ENCODE results near the gene CPT1A.
"Not testable (repeated sequence)": the region's sequence is repeated elsewhere in the genome, so short reads cannot be mapped to it uniquely, and the experiment has no call there.

CPT1A gene

DNA sequence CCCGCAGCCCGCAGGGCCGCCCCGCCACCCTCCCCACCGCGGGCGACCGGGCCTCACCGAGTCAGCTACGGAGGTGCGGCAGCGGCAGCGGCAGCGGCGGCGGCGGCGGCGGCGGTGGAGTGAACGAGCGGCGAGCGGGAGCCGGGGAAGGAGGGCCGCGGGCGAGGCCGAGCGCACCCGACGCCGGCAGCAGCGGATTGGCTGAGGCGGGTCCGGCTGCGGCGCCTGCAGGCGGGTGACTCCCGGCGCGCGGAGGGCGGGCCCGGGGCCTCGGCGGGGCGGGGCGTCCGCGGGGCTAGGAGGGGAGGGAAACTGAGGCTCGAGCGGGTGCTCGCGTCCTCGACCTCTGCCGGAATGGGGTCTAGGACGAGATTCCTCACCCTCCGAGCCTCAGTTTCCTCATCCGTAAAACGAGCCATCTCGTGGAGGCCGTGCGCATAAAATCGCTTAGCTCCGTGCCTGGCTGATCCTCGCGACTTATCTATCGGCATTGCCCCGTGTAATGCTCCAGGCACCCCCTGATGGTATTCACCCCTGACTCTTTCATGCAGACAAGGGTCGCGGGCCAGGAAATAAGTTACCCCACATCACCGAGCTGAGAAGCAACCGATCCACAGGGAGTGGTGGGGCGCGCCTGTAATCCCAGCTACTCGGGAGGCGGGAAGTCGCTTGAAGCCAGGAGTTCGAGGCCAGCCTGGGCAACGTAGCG is at the start of gene CPT1A:
TSS of gene CPT1A (minus strand) at position 199 of the 709 bp plus-strand sequence. CDS start 26,442 bp downstream, outside the sequence.
- no peaks in the 10 kb centered on the region for H3K36me3 ChIP-seq (ENCODE audit: low read length)
- TF ChIP-seq, protein P1, sequence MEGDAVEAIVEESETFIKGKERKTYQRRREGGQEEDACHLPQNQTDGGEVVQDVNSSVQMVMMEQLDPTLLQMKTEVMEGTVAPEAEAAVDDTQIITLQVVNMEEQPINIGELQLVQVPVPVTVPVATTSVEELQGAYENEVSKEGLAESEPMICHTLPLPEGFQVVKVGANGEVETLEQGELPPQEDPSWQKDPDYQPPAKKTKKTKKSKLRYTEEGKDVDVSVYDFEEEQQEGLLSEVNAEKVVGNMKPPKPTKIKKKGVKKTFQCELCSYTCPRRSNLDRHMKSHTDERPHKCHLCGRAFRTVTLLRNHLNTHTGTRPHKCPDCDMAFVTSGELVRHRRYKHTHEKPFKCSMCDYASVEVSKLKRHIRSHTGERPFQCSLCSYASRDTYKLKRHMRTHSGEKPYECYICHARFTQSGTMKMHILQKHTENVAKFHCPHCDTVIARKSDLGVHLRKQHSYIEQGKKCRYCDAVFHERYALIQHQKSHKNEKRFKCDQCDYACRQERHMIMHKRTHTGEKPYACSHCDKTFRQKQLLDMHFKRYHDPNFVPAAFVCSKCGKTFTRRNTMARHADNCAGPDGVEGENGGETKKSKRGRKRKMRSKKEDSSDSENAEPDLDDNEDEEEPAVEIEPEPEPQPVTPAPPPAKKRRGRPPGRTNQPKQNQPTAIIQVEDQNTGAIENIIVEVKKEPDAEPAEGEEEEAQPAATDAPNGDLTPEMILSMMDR (IDR thresholded peaks at IDR 0.05; ENCODE audit: insufficient read depth, low read length, poor library complexity, severe bottlenecking): no peak
- no peak for TF ChIP-seq EZH2phosphoT487 (conservative IDR thresholded peaks at IDR 0.05; ENCODE audit: low read length)
- H3K9me3 ChIP-seq (ENCODE audit: insufficient read depth, low read length): no peaks in the 10 kb centered on the region
- H2AFZ ChIP-seq (ENCODE audit: low read depth, low read length, severe bottlenecking): peak within 1 kb of the TSS; percentile 66
- H3K9me2 ChIP-seq (replicated peaks; ENCODE audit: insufficient read depth, low read length): no peaks in the 10 kb centered on the region
- peak within 1 kb of the TSS; percentile 94 for H3K4me2 ChIP-seq (ENCODE audit: low read depth, low read length, poor library complexity, severe bottlenecking)
- no peaks in the 10 kb centered on the region for H3K79me2 ChIP-seq (ENCODE audit: insufficient read depth, low read length)
- peaks cover 16% of the 10 kb centered on the region for H3F3A ChIP-seq (ENCODE audit: insufficient read depth)
- no peaks in the 10 kb centered on the region for H4K20me1 ChIP-seq (ENCODE audit: low read depth, low read length)
- no peaks in the 10 kb centered on the region for H3K27me3 ChIP-seq (ENCODE audit: low read length)
- H3K4me3 ChIP-seq (ENCODE audit: insufficient read depth, low read length, poor library complexity, severe bottlenecking): peak within 1 kb of the TSS; percentile 53
- H3K9ac ChIP-seq (ENCODE audit: low read length): peak within 1 kb of the TSS; percentile 57
- H3K27ac ChIP-seq (ENCODE audit: low read depth, low read length): peak within 1 kb of the TSS; percentile 70

GRCh38 chr11:68890490-68891231 is 48.9 kb upstream of the CPT1A start:
- H3K9me3 ChIP-seq (ENCODE audit: insufficient read depth, low read length): no peaks in the 10 kb centered on the region
- no peaks in the 10 kb centered on the region for H3F3A ChIP-seq (ENCODE audit: insufficient read depth)
- no peaks in the 10 kb centered on the region for H3K27me3 ChIP-seq (ENCODE audit: low read length)
- no peak overlapping the region for H2AFZ ChIP-seq (ENCODE audit: low read depth, low read length, severe bottlenecking)
- no peaks in the 10 kb centered on the region for H3K9me2 ChIP-seq (replicated peaks; ENCODE audit: insufficient read depth, low read length)
- no peak overlapping the region for H3K4me3 ChIP-seq (ENCODE audit: insufficient read depth, low read length, poor library complexity, severe bottlenecking)
- H3K4me2 ChIP-seq (ENCODE audit: low read depth, low read length, poor library complexity, severe bottlenecking): no peak overlapping the region
- no peaks in the 10 kb centered on the region for H3K79me2 ChIP-seq (ENCODE audit: insufficient read depth, low read length)
- no peaks in the 10 kb centered on the region for H4K20me1 ChIP-seq (ENCODE audit: low read depth, low read length)
- no peaks in the 10 kb centered on the region; the same call in 1 of the 2 replicates for H3K36me3 ChIP-seq (ENCODE audit: low read length)
- no peak overlapping the region for H3K27ac ChIP-seq (ENCODE audit: low read depth, low read length)
- H3K9ac ChIP-seq (ENCODE audit: low read length): no peak overlapping the region
- TF ChIP-seq EZH2phosphoT487 (conservative IDR thresholded peaks at IDR 0.05; ENCODE audit: low read length): no peak
- TF ChIP-seq, protein P1 (IDR thresholded peaks at IDR 0.05; ENCODE audit: insufficient read depth, low read length, poor library complexity, severe bottlenecking): no peak

DNA sequence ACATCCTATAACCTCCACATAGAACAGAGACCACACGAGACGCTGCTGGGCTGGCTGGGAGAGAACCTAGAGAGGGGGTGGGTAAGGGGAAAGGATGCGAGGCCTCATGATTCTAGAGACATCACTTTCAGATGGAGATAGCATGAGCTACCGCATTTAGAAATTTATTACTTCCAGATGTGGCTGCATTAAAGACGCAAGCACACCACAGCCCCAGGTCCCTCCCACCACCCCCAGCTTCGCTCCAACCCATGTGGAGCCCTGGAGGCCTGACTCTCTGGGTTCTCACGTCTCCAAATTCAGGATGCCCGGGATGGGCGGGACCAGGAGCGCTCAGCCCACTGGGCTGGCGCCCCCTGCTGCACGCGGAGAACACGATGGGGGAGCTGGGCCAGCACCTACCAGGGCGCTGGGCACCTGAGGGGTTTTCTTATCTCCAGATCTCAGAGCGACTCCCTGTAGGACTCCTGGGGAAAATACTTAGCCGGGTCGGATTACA is 48.3 kb upstream of the CPT1A start:
- Histone ChIP-seq H4K20me1 (ENCODE audit: low read depth, low read length) (no peaks in the 10 kb centered on the region), H3K9me2 (replicated peaks; ENCODE audit: insufficient read depth, low read length) (no peaks in the 10 kb centered on the region), H3K36me3 (ENCODE audit: low read length) (no peaks in the 10 kb centered on the region; the same call in 1 of the 2 replicates), H3K4me3 (ENCODE audit: insufficient read depth, low read length, poor library complexity, severe bottlenecking) (no peak overlapping the region), H2AFZ (ENCODE audit: low read depth, low read length, severe bottlenecking) (no peak overlapping the region), H3K9me3 (ENCODE audit: insufficient read depth, low read length) (no peaks in the 10 kb centered on the region), H3K79me2 (ENCODE audit: insufficient read depth, low read length) (no peaks in the 10 kb centered on the region), H3F3A (ENCODE audit: insufficient read depth) (no peaks in the 10 kb centered on the region), H3K4me2 (ENCODE audit: low read depth, low read length, poor library complexity, severe bottlenecking) (no peak overlapping the region), H3K9ac (ENCODE audit: low read length) (no peak overlapping the region), H3K27ac (ENCODE audit: low read depth, low read length) (no peak overlapping the region), H3K27me3 (ENCODE audit: low read length) (no peaks in the 10 kb centered on the region)
- TF ChIP-seq EZH2phosphoT487 (conservative IDR thresholded peaks at IDR 0.05; ENCODE audit: low read length): no peak
- TF ChIP-seq, protein P1 (IDR thresholded peaks at IDR 0.05; ENCODE audit: insufficient read depth, low read length, poor library complexity, severe bottlenecking): peak; percentile 17

- not testable (repeated sequence) for H4K20me1 ChIP-seq (ENCODE audit: low read depth, low read length); H3K9me3 ChIP-seq (ENCODE audit: insufficient read depth, low read length); H3K79me2 ChIP-seq (ENCODE audit: insufficient read depth, low read length); H3F3A ChIP-seq (ENCODE audit: insufficient read depth); H2AFZ ChIP-seq (ENCODE audit: low read depth, low read length, severe bottlenecking); H3K9me2 ChIP-seq (replicated peaks; ENCODE audit: insufficient read depth, low read length); H3K9ac ChIP-seq (ENCODE audit: low read length); H3K4me3 ChIP-seq (ENCODE audit: insufficient read depth, low read length, poor library complexity, severe bottlenecking); H3K27me3 ChIP-seq (ENCODE audit: low read length); H3K36me3 ChIP-seq (ENCODE audit: low read length); H3K27ac ChIP-seq (ENCODE audit: low read depth, low read length); H3K4me2 ChIP-seq (ENCODE audit: low read depth, low read length, poor library complexity, severe bottlenecking)
These were observed 43.1 kb upstream of the CPT1A start for GRCh38 chr11:68884827-68885226.
